HEK293 (cell line): Measurements from ENCODE around the gene SCAF4.

Source experiments
- BCL11B ChIP-seq: fragments of 450-650 bp; formaldehyde crosslinking; IDR thresholded peaks from 2 replicates; pipeline ENCODE4 v1.5.1; 2016; ENCODE audit warnings: low read depth, missing biosample characterization, missing genetic modification characterization
- GLI4 ChIP-seq: fragments of 450-650 bp; formaldehyde crosslinking; IDR thresholded peaks from 2 replicates; pipeline ENCODE4 v1.5.1; 2016; ENCODE audit warnings: missing biosample characterization, missing genetic modification characterization
- KLF17 ChIP-seq: fragments of 450-650 bp; formaldehyde crosslinking; IDR thresholded peaks from 2 replicates; pipeline ENCODE4 v1.5.1; 2016; ENCODE audit warnings: missing biosample characterization, missing genetic modification characterization
- KLF9 ChIP-seq: fragments of 450-650 bp; formaldehyde crosslinking; IDR thresholded peaks from 2 replicates; pipeline ENCODE4 v1.5.1; 2016; ENCODE audit warnings: missing biosample characterization, missing genetic modification characterization, low read depth
- OVOL3 ChIP-seq: fragments of 450-650 bp; formaldehyde crosslinking; IDR thresholded peaks from 2 replicates; pipeline ENCODE4 v1.5.1; 2016; ENCODE audit warnings: missing biosample characterization, missing genetic modification characterization
- WT1 ChIP-seq: fragments of 450-650 bp; formaldehyde crosslinking; IDR thresholded peaks from 2 replicates; pipeline ENCODE4 v1.5.1; 2016; ENCODE audit warnings: missing biosample characterization, missing genetic modification characterization
- YY2 ChIP-seq: fragments of 450-650 bp; formaldehyde crosslinking; IDR thresholded peaks from 2 replicates; pipeline ENCODE4 v1.5.1; 2016; ENCODE audit warnings: missing biosample characterization, missing genetic modification characterization
- ZBTB49 ChIP-seq: fragments of 450-650 bp; formaldehyde crosslinking; IDR thresholded peaks from 2 replicates; pipeline ENCODE4 v1.5.1; 2016; ENCODE audit warnings: missing biosample characterization, missing genetic modification characterization, low read depth
- ZEB2 ChIP-seq: fragments of 450-650 bp; formaldehyde crosslinking; IDR thresholded peaks from 2 replicates; pipeline ENCODE4 v1.5.1; 2016; ENCODE audit warnings: missing biosample characterization, missing genetic modification characterization
- ZFHX2 ChIP-seq: fragments of 450-650 bp; formaldehyde crosslinking; conservative IDR thresholded peaks from 2 replicates; pipeline ENCODE4 v1.5.1; 2016; ENCODE audit warnings: missing biosample characterization, missing genetic modification characterization
- ZNF174 ChIP-seq: fragments of 450-650 bp; formaldehyde crosslinking; IDR thresholded peaks from 2 replicates; pipeline ENCODE4 v1.5.0; 2017; ENCODE audit warnings: missing biosample characterization, mild to moderate bottlenecking, missing genetic modification characterization
- ZNF19 ChIP-seq: fragments of 450-650 bp; formaldehyde crosslinking; IDR thresholded peaks from 2 replicates; pipeline ENCODE4; 2016; ENCODE audit warnings: missing biosample characterization, missing genetic modification characterization, low read depth
- ZNF214 ChIP-seq: fragments of 450-650 bp; formaldehyde crosslinking; IDR thresholded peaks from 2 replicates; pipeline ENCODE4 v1.5.1; 2017; ENCODE audit warnings: missing biosample characterization, mild to moderate bottlenecking, missing genetic modification characterization, borderline replicate concordance
- ZNF544 ChIP-seq: fragments of 450-650 bp; formaldehyde crosslinking; IDR thresholded peaks from 2 replicates; pipeline ENCODE4 v1.5.0; 2017; ENCODE audit warnings: missing biosample characterization, missing genetic modification characterization
- ZNF555 ChIP-seq: fragments of 450-650 bp; formaldehyde crosslinking; conservative IDR thresholded peaks from 2 replicates; pipeline ENCODE4 v1.5.1; 2017; ENCODE audit warnings: missing biosample characterization, mild to moderate bottlenecking, missing genetic modification characterization, inconsistent platforms
- ZNF560 ChIP-seq: fragments of 450-650 bp; formaldehyde crosslinking; IDR thresholded peaks from 2 replicates; pipeline ENCODE4 v1.5.1; 2017; ENCODE audit warnings: missing biosample characterization, missing genetic modification characterization, borderline replicate concordance
- ZNF621 ChIP-seq: fragments of 450-650 bp; formaldehyde crosslinking; IDR thresholded peaks from 2 replicates; pipeline ENCODE4 v1.5.1; 2017; ENCODE audit warnings: missing biosample characterization, missing genetic modification characterization
- ZNF624 ChIP-seq: fragments of 450-650 bp; formaldehyde crosslinking; IDR thresholded peaks from 2 replicates; pipeline ENCODE4 v1.5.1; 2017; ENCODE audit warnings: missing biosample characterization, missing genetic modification characterization
- ZNF654 ChIP-seq: fragments of 450-650 bp; formaldehyde crosslinking; IDR thresholded peaks from 2 replicates; pipeline ENCODE4 v1.5.1; 2016; ENCODE audit warnings: low read depth, missing biosample characterization, missing genetic modification characterization
- ZNF768 ChIP-seq: fragments of 450-650 bp; formaldehyde crosslinking; IDR thresholded peaks from 2 replicates; pipeline ENCODE4 v1.5.1; 2018; ENCODE audit warnings: missing biosample characterization, mild to moderate bottlenecking, missing genetic modification characterization
- ZXDB ChIP-seq: fragments of 450-650 bp; formaldehyde crosslinking; IDR thresholded peaks from 2 replicates; pipeline ENCODE4 v1.5.1; 2016; ENCODE audit warnings: missing biosample characterization, missing genetic modification characterization
- TF ChIP-seq, protein P1 (sequence below): fragments of 450-650 bp; formaldehyde crosslinking; IDR thresholded peaks from 2 replicates; pipeline ENCODE4 v1.5.1; 2017; ENCODE audit warnings: missing biosample characterization, missing genetic modification characterization
- TF ChIP-seq, protein P2 (sequence below): fragments of 450-650 bp; formaldehyde crosslinking; IDR thresholded peaks from 2 replicates; pipeline ENCODE4 v1.5.1; 2016; ENCODE audit warnings: missing biosample characterization, missing genetic modification characterization, borderline replicate concordance
- TF ChIP-seq, protein P3 (sequence below): fragments of 450-650 bp; formaldehyde crosslinking; IDR thresholded peaks from 2 replicates; pipeline ENCODE4 v1.5.1; 2016; ENCODE audit warnings: missing biosample characterization, missing genetic modification characterization

Gene SCAF4

GRCh38 chr21:31731857-31732596 is at the start of gene SCAF4 (continued):
- TF ChIP-seq, protein P1, sequence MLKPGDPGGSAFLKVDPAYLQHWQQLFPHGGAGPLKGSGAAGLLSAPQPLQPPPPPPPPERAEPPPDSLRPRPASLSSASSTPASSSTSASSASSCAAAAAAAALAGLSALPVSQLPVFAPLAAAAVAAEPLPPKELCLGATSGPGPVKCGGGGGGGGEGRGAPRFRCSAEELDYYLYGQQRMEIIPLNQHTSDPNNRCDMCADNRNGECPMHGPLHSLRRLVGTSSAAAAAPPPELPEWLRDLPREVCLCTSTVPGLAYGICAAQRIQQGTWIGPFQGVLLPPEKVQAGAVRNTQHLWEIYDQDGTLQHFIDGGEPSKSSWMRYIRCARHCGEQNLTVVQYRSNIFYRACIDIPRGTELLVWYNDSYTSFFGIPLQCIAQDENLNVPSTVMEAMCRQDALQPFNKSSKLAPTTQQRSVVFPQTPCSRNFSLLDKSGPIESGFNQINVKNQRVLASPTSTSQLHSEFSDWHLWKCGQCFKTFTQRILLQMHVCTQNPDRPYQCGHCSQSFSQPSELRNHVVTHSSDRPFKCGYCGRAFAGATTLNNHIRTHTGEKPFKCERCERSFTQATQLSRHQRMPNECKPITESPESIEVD (tag by site-specific recombination) = no peak
- TF ChIP-seq ZNF19 (tag by site-specific recombination) (no peak), GLI4 (tag by site-specific recombination) (peak; percentile 67; the same call in 1 of the 2 replicates), YY2 (no peak), BCL11B (no peak), ZBTB49 (tag by site-specific recombination) (no peak), ZNF560 (tag by site-specific recombination) (no peak), KLF17 (tag by site-specific recombination) (peak; percentile 20; the same call in 1 of the 2 replicates), OVOL3 (no peak), ZNF555 (tag by site-specific recombination) (no peak), WT1 (tag by site-specific recombination) (no peak), ZNF768 (no peak), ZNF544 (no peak), ZXDB (tag by site-specific recombination) (peak; percentile 26), ZNF654 (tag by site-specific recombination) (no peak), ZNF214 (tag by site-specific recombination) (no peak), KLF9 (tag by site-specific recombination) (peak; percentile 69; the same call in 1 of the 2 replicates), ZNF174 (tag by site-specific recombination) (no peak), ZEB2 (tag by site-specific recombination) (no peak; the same call in 1 of the 2 replicates), ZNF621 (no peak), ZFHX2 (no peak), ZNF624 (tag by site-specific recombination) (no peak)
- TF ChIP-seq, protein P2, sequence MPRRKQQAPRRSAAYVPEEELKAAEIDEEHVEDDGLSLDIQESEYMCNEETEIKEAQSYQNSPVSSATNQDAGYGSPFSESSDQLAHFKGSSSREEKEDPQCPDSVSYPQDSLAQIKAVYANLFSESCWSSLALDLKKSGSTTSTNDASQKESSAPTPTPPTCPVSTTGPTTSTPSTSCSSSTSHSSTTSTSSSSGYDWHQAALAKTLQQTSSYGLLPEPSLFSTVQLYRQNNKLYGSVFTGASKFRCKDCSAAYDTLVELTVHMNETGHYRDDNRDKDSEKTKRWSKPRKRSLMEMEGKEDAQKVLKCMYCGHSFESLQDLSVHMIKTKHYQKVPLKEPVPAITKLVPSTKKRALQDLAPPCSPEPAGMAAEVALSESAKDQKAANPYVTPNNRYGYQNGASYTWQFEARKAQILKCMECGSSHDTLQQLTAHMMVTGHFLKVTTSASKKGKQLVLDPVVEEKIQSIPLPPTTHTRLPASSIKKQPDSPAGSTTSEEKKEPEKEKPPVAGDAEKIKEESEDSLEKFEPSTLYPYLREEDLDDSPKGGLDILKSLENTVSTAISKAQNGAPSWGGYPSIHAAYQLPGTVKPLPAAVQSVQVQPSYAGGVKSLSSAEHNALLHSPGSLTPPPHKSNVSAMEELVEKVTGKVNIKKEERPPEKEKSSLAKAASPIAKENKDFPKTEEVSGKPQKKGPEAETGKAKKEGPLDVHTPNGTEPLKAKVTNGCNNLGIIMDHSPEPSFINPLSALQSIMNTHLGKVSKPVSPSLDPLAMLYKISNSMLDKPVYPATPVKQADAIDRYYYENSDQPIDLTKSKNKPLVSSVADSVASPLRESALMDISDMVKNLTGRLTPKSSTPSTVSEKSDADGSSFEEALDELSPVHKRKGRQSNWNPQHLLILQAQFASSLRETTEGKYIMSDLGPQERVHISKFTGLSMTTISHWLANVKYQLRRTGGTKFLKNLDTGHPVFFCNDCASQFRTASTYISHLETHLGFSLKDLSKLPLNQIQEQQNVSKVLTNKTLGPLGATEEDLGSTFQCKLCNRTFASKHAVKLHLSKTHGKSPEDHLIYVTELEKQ (tag by site-specific recombination) = no peak
- TF ChIP-seq, protein P3, sequence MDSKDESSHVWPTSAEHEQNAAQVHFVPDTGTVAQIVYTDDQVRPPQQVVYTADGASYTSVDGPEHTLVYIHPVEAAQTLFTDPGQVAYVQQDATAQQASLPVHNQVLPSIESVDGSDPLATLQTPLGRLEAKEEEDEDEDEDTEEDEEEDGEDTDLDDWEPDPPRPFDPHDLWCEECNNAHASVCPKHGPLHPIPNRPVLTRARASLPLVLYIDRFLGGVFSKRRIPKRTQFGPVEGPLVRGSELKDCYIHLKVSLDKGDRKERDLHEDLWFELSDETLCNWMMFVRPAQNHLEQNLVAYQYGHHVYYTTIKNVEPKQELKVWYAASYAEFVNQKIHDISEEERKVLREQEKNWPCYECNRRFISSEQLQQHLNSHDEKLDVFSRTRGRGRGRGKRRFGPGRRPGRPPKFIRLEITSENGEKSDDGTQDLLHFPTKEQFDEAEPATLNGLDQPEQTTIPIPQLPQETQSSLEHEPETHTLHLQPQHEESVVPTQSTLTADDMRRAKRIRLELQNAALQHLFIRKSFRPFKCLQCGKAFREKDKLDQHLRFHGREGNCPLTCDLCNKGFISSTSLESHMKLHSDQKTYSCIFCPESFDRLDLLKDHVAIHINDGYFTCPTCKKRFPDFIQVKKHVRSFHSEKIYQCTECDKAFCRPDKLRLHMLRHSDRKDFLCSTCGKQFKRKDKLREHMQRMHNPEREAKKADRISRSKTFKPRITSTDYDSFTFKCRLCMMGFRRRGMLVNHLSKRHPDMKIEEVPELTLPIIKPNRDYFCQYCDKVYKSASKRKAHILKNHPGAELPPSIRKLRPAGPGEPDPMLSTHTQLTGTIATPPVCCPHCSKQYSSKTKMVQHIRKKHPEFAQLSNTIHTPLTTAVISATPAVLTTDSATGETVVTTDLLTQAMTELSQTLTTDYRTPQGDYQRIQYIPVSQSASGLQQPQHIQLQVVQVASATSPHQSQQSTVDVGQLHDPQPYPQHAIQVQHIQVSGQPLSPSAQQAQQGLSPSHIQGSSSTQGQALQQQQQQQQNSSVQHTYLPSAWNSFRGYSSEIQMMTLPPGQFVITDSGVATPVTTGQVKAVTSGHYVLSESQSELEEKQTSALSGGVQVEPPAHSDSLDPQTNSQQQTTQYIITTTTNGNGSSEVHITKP = no peak
